ENCODE results near the gene LYRM4. TPM values are rescaled to one million over a fixed set of nuclear protein-coding genes. Genes with fewer than 3 reads are reported as not detected.
"Not testable (repeated sequence)": the region's sequence is repeated elsewhere in the genome, so short reads cannot be mapped to it uniquely, and the experiment has no call there.

LYRM4 gene
- total RNA-seq, 1 donor from 2014 or later: 30.3 TPM

DNA sequence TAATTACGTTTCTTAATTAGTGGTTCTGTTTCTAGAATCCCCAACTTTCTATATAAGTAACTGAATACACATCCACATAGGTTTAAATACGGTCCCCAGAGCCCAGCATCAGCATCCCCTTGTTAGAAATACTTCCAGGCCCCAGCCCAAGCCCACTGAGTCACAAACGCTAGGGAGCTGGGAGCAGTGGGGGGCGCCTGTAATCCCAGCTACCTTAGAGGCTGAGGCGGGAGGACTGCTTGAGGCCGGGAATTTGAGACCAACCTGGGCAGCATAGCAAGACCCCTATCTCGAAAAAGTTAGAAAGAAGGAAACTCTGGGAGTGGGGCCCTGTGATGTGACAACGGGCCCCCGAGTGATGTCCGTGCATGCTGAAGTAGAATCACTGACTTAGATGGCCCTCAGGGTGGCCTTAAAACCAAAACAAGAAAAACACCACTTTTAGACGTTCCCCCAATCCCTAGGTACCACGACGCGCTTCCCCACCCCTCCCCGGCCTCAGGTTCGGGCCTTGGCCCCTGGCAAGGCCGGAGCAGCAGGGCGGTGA lies 176.9 kb downstream of the LYRM4 start:
- intact Hi-C loops (cut with micrococcal nuclease): no loop called here

DNA sequence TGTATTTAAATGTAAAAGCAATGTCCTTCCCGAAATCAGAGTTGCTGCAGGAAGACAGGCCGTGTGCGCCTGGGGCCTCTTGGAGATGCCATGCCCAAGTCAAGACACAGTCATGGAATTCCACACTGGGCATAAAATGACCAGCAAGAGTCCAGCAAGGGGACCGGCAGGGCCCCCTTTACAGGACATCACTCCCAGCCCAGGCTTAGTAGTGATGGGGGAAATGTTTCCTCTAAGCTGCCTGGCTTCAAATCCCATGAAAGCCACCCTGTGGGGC lies 177.5 kb downstream of the LYRM4 start:
- intact Hi-C loops (cut with micrococcal nuclease): no loop called here

DNA sequence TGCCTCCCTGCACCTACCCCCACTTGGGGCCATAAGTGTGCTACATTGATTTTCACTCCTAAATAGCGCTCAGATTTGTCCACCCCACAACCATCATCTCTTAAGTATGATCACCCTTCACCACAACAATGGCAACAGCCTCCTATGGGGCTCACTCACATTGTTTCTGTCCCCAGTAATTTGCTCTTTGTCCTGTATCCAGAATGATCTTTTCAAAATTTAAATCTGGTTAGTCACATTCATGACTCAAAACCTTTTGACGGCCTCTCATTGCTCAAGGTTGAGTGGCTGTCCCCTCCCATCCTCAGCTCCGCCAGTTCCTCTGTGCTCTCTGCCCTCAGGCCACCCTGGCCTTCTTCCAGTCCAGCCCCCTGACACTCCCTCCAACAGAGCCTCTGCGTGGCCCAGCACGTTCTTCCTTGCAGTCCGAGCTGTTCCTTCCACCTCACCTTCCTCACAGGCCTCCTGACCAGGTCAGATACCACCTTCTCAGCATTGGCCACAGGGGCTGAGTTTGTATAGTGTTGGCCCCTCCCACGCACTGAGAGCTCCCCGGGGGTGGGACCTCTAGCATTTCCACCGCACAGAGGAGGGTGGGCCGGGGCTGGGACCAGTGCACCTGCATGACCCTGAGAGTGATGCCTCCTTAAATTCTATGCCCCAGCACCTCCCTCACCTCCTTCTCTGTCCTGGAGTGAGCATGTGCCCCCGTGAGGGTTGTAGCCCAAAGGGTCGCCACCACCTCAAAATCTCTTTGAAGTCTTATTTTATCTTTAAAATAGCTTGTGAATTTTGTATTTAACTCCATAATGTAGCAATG lies 178.1 kb downstream of the LYRM4 start:
- intact Hi-C loops (cut with micrococcal nuclease): no loop called here

DNA sequence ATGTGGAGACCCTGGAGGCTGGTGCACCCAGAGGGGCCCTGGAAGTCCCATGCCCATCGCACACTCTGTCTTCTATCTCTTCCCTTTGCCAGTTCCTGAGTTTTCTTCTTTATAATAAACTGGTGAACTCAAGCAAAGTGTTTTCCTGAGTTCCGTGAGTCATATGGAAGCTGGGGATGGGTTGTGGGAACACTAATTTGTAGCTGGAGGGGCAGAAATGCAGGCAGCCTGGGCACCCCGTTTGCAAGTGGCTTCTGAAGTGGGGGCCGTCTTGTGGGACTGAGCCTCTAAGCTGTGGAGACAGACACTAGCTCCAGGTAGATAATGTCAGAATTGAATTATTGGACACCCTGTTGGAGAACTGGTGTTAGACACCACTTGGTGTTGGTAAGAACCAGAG lies 178.8 kb downstream of the LYRM4 start:
- intact Hi-C loops (cut with micrococcal nuclease): no loop called here

DNA sequence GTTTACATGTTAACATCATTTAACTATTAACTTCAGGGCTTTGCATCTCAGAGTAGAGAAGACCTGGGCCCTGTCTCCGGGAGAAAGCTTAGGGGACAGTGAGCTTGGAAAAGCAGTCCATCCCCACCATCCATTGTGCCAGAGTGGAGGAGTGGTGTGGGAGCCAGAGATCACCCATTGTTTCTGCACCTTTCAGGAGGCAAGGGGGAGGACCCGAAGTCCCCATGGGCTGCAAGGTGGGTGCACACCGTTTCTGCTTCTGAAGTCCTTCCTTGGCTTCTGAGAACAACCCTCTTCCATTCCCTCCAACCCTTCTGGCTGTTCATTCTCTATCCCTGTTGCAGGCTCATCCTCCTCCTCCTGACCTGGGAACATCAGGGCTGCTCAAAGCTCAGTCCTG lies 179.6 kb downstream of the LYRM4 start:
- intact Hi-C loops (cut with micrococcal nuclease): no loop called here

DNA sequence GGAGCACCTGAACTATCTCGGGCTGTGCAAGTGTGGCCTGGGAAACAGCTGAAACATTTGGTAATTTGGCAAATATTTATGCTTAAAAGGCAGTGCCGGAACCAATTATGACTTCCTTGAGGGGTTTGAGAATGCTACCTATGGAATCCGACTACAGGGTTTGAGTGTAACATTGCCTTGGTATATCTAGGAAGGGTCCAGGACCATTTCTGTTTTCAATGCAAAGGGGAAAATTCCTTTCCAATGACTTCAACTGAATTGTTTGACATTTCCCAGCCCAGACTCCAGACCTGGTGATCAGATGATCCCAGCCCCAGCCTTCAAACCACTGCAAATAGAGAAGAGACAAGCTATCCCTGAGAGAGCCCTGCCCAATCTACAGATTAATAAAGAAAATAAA lies 180.2 kb downstream of the LYRM4 start:
- intact Hi-C loops (cut with micrococcal nuclease): no loop called here

DNA sequence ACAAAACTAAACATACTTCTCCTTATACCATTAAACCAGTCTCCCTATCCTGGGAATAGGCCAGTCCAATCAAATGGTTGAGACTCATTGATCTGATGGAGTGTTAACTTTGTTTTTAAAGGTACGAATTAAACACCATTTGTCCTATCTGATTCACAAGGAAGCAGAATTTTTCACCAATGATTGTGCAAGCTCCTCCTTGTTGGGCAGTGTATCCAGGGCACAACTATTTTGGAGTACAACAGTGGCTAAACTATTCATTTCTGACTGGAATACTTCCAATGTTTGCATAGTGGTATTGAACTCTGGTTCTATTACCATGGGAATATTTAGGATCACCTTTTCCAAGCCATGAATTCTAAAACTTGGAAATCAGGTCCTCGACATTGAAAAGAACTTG lies 181.1 kb downstream of the LYRM4 start:
- intact Hi-C loops (cut with micrococcal nuclease): no loop called here

DNA sequence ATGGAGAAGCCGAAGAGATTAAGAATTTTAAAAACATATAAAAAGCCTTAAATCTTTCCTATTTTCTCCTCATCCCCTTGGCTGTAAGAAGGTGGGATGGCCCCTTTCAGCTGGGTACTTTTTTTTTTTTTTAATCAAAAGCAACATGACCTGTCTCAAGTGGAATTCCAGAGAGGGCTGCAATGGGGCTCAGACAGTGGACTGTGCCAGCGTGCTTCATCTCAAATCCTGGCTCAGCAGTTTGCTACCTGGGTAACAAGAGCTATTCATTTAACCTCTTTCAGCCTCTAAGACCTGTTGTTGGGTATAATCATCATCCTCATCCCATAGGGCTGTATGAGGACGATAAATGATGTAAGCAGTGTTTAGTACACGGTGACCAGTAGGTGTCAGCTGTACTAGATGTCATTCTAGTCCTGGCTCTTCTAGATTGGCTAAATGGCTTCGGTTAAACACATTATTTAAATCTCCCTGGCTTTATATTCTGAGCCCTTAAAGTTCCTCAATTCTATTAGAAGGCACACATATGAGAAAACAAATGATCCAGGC lies 182.6 kb downstream of the LYRM4 start:
- intact Hi-C loops (cut with micrococcal nuclease): no loop called here

DNA sequence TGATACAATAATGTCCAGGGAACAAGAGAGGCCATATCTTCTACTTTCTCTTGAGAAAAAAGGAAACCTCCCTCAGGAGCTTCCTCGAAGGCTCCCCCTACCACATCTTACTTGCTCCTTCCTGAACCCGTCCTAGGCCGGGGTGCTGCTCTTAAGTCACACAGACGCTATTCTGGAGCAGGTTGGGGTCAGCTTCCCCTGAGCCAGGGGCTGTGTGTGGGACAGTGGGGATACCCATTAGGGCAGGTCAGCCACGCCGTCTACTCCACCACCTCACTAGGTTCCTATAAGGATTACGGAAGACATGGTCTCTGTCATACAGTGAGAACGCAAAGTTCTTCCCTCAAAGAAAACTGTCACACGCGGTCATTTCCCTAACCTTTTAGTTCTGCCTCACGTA lies 183.8 kb downstream of the LYRM4 start:
- intact Hi-C loops (cut with micrococcal nuclease): no loop called here

DNA sequence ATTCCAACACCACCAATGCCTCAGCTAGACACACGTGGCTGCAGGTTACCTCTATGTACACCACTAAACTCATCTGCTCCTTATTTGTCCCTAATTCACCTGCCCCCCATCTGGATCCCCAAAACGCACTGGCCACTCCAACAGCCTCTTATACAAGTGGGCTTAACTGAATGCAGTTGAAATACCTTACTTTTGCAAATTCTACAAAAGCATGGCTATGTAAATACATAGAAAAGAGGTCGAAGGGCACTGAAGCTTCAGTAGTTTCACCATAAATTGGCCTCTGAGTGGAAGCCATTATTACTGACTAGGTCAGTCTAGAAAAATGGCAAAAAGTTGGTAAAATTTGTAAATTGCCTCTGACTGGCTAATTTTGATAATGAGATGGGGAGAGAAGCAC lies 186.8 kb downstream of the LYRM4 start:
- intact Hi-C loops (cut with micrococcal nuclease): no loop called here

DNA sequence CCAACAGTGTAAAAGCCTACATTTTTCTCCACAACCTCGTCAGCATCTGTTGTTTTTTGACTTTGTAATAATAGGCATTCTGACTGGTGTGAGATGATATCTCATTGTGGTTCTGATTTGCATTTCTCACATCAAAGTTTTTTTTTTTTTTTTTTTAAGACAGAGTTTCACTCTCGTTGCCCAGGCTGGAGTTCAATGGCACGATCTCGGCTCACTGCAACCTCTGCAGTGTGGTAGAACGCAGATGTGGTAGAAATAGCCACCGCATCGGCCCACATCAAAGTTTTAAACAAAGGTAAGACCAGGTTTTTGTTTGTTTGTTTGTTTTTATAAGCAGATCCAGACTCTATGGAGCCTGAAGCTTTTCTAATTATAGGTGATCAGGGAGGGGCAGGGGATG lies 188.3 kb downstream of the LYRM4 start:
- intact Hi-C loops (cut with micrococcal nuclease): no loop called here

DNA sequence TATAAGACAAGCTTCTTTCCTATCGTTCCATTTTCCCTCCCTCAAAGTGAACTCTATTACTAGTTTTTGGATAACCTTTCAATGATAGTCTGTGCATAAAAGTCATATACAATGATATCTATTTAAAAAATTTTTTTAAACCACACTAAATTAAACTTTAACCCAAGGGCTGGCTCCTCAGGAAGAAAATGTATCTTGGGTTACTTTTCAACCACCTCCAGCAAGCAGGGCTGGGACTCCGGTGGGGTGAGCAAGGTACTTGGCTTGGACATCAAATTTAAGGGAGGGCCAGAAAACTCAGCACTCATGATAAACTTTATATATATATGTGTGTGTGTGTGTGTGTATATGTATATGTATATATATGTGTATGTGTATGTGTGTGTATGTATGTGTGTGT lies 189.5 kb downstream of the LYRM4 start:
- intact Hi-C loops (cut with micrococcal nuclease): no loop called here

DNA sequence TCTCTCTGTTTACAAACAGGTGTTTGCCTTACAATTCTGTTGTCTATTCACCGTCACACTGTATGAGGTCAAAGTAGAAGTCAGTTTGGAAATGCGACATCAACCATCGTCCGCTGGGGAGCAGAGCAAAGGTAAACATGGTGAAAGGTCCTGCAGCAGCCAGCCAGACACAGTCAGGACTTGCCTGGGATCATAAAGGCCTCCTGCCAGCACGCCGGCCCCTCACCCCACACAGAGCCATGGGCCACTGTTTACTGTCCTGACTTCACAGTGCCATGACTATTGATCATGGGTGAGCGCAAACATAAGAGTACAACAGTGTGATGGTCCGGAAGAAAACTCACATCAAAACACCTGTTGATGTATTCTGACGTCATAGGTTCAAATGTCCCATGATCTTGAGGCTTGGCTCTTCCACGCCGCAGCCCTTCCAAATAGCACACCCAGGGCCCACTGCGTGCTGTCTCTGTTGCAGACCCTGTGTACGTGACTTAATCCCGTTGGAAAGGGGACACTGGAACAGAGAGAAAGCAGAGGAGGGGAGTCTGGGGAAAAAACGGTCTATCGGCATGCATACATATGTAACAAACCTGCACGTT lies 192.5 kb downstream of the LYRM4 start:
- intact Hi-C loops (cut with micrococcal nuclease): no loop called here

DNA sequence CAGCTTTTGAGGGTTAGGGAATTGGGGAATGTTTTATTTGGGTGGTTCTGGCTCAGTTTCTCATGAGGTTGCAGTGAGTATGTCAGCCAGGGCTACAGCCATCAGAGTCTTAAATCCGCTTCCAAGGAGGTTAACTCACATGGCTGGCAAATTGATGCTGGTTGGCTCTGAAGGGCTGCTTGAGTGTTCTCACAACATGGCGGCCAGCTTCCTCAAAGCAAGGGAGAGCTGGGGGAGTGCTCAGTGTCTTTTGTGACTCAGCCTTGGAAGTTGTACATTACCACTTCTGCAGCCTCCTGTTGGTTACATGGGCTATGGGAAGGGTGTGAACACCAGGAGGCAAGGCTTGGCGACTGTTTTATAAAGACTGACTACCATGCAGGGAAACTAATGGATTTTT lies 193.4 kb downstream of the LYRM4 start:
- intact Hi-C loops (cut with micrococcal nuclease): no loop called here

DNA sequence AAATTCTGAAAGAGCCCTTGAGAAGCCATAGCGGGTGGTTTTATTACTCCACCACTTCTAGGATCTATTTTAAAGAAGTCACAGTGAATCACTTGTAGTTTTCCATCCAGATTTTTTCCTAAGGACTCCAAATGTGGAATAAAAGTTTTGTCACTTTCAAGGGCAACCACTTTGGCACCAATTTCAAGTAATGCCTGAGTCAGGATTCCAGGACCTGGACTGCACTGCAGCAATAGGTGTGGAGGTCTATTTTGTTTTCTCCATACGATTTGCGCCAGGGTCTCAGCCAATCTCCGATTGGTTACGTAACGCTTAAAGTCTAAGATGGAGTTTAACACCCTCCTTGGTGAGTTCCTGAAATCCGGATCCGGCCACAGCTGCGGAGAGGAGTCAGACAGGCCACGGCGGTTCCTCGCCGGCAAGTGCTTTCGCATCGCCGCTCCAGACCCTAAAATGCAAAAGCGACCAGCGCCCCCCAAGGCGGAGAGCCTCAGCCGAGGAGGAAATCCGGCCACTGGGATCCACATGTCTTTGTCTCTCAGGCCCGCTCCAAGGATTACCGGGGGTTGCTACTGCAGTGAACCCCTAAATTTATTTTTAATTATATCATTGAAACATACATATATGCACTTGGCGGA lies 194.2 kb downstream of the LYRM4 start:
- intact Hi-C loops (cut with micrococcal nuclease): no loop called here

DNA sequence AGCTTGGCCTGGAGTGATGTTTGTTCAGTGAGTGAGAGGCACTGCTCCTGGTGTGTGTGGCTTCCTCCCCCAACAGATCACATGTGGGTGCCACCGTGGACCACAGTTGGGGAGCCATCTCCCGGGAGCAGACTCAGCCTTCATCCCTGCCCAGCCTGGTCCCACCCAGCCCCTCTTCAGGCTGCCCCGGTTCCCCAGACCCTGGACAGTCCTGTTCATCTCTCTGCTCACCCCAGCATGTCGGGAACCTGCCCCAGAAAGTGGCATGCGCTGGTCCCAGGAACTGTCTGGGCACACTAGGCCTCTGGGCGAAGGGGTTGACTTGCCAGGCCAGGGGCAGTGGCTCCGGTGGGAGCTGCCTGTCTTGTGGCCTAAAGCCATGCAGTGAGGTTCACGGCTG lies 197.1 kb downstream of the LYRM4 start:
- intact Hi-C loops (cut with micrococcal nuclease): no loop called here

DNA sequence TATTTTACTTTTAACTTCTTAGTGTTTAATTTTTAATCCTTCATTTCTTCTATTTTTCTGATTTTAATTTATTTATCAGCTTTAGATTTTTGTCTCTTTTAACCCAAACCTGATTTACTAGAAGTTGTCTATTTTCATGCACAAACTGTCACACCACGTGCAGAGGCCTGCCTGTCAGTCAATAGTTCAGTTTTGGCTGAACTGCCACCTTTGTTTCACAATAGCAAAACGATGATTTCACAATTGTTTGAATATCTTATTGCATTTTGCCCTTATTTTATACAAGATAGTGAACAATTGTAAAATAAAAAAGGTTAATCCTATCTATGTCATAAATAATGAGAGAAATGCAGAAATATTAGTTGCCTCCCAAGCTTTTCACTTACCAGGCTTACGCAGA lies 199.6 kb downstream of the LYRM4 start:
- intact Hi-C loops (cut with micrococcal nuclease): no loop called here

DNA sequence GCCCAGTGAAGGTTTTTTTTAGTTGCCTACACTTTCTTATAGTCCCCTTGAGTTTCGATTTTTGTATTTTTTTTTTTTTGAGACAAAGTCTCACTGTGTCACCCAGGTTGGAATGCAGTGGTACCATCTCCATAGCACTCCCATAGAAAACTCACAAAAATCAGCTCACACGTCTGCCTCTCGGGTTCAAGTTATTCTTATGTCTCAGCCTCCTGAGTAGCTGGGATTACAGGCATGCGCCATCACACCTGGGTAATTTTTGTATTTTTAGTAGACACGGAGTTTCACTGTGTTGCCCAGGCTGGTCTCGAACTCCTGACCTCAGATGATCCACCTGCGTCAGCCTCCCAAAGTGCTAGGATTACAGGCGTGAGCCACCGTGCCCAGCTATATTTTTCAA lies 200.3 kb downstream of the LYRM4 start:
- intact Hi-C loops (cut with micrococcal nuclease): not testable (repeated sequence)

DNA sequence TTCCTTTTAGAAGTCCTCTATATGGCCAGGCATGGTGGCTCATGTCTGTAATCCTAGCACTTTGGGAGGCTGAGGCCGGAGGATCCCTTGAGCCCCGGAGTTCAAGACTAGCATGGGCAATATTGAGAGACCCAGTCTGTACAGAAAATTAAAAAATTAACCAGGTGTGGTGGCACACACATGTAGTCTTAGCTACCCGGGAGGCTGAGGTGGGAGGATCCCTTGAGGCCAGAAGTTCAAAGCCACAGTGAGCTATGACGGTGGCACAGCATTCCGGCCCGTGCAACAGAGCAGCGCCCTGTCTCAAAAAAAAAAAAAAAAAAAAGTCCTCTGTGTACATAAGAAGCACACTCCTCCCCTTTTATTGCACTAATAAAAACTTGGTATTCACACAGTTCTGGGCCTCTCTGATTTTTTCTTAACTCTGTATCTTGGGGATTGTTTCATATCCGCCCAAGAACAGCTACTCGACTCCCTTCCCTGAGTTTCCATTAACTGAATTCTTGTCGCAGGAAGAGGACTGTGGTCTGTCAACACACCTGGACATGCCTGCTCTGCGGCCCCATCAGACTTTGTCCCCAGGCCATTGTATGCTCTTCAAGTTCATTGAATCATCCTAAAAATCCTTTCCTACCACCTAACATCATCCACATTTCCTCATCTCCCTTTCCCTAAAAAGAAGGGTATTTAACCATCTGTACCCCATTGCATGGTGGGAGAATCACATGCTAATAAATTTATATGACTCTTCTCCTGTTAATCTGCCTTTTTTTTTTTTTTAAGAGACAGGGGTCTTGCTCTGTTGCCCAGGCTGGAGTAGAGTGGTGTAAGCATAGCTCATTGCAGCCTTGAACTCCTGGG lies 201.5 kb downstream of the LYRM4 start:
- intact Hi-C loops (cut with micrococcal nuclease): no loop called here
